SU-DHL-6 (cell line): ENCODE results near the gene FOXA2.

Experiments used
- H2AFZ ChIP-seq: fragments of 200-600 bp; sonication (generic); 2 replicates; pipeline ENCODE4 v1.6.1; 2014; ENCODE audit warnings: low read depth, mild to moderate bottlenecking, moderate library complexity, mixed read lengths, antibody characterized with exemption, low read length; ENCODE audit not compliant: severe bottlenecking
- H3F3A ChIP-seq: fragments of 200-600 bp; shearing (Covaris generic); 2 replicates; pipeline ENCODE4 v1.6.0; 2016; ENCODE audit warnings: antibody characterized with exemption, mild to moderate bottlenecking; ENCODE audit not compliant: insufficient read depth
- H3K27ac ChIP-seq: fragments of 200-600 bp; sonication (generic); 2 replicates; pipeline ENCODE4 v1.5.1; 2016; ENCODE audit warnings: low read depth, mild to moderate bottlenecking, low read length, moderate library complexity, mixed read lengths
- H3K27me3 ChIP-seq: fragments of 200-600 bp; sonication (generic), shearing (Covaris generic); 2 replicates; pipeline ENCODE4 v1.6.0; 2014; ENCODE audit warnings: mild to moderate bottlenecking, low read length
- H3K36me3 ChIP-seq: fragments of 200-600 bp; sonication (generic); 2 replicates; pipeline ENCODE4 v1.6.1; 2014; ENCODE audit warnings: mild to moderate bottlenecking, low read length, mixed read lengths
- H3K4me2 ChIP-seq: fragments of 300-600, 200-600 bp; shearing (Covaris generic), sonication (generic); 2 replicates; pipeline ENCODE4 v1.6.0; 2014; ENCODE audit warnings: low read length, low read depth, mild to moderate bottlenecking; ENCODE audit not compliant: poor library complexity, severe bottlenecking
- H3K4me3 ChIP-seq: fragments of 200-600 bp; sonication (generic); 2 replicates; pipeline ENCODE4 v1.5.1; 2014; ENCODE audit warnings: antibody characterized with exemption, low read length, mild to moderate bottlenecking, mixed read lengths; ENCODE audit not compliant: insufficient read depth, poor library complexity, severe bottlenecking
- H3K79me2 ChIP-seq: fragments of 200-600 bp; sonication (generic); 2 replicates; pipeline ENCODE4 v1.6.1; 2014; ENCODE audit warnings: mild to moderate bottlenecking, low read length, moderate library complexity; ENCODE audit not compliant: insufficient read depth
- H3K9ac ChIP-seq: fragments of 200-600 bp; sonication (generic); 2 replicates; pipeline ENCODE4 v1.7.0; 2014; ENCODE audit warnings: mild to moderate bottlenecking, low read length
- H3K9me2 ChIP-seq: fragments of 200-600 bp; sonication (generic); replicated peaks from 2 replicates; pipeline ENCODE4 v1.6.1; 2014; ENCODE audit warnings: low read length; ENCODE audit not compliant: insufficient read depth
- H3K9me3 ChIP-seq: fragments of 200-600 bp; sonication (generic); 2 replicates; pipeline ENCODE4 v1.6.1; 2014; ENCODE audit warnings: low read length, mixed read lengths; ENCODE audit not compliant: insufficient read depth
- H4K20me1 ChIP-seq: fragments of 200-600 bp; sonication (generic); 2 replicates; pipeline ENCODE4 v1.6.1; 2014; ENCODE audit warnings: low read depth, mild to moderate bottlenecking, antibody characterized with exemption, low read length, moderate library complexity, mixed read lengths
- CTCF ChIP-seq: fragments of 200-600 bp; sonication (generic); IDR thresholded peaks from one replicate; pipeline ENCODE4 v1.5.1; 2017; ENCODE audit warnings: antibody characterized with exemption, mild to moderate bottlenecking, low read length, moderate library complexity; ENCODE audit not compliant: insufficient read depth, poor library complexity, severe bottlenecking
- EZH2phosphoT487 ChIP-seq: fragments of 200-600 bp; sonication (generic), shearing (Covaris generic); conservative IDR thresholded peaks from 2 replicates; pipeline ENCODE4 v1.6.1; 2018; ENCODE audit warnings: mild to moderate bottlenecking, antibody characterized with exemption, low read length, moderate library complexity, mixed read lengths

FOXA2 gene

GRCh38 chr20:22583773-22584521 lies 425 bp downstream of the FOXA2 start:
- Histone ChIP-seq H3K27ac (no peak overlapping the region), H3K9me3 (no peaks in the 10 kb centered on the region), H3K27me3 (no peaks in the 10 kb centered on the region), H2AFZ (no peak overlapping the region), H3K36me3 (no peaks in the 10 kb centered on the region), H3K9ac (no peak overlapping the region), H3K4me3 (no peak overlapping the region), H4K20me1 (no peaks in the 10 kb centered on the region), H3K79me2 (no peaks in the 10 kb centered on the region), H3K9me2 (no peaks in the 10 kb centered on the region), H3F3A (no peaks in the 10 kb centered on the region), H3K4me2 (no peak overlapping the region)
- TF ChIP-seq EZH2phosphoT487 (no peak), CTCF (no peak)

- no peaks in the 10 kb centered on the region for H3K27me3 ChIP-seq
Observed at GRCh38 chr20:22582964-22583772, 1.2 kb downstream of the FOXA2 start.

GRCh38 chr20:22582386-22582963 lies 1.9 kb downstream of the FOXA2 start:
- Histone ChIP-seq H3K4me3 (no peak overlapping the region), H3K9me2 (no peaks in the 10 kb centered on the region), H3K79me2 (no peaks in the 10 kb centered on the region), H3F3A (no peaks in the 10 kb centered on the region), H3K4me2 (no peak overlapping the region), H3K36me3 (no peaks in the 10 kb centered on the region), H3K9ac (no peak overlapping the region), H2AFZ (no peak overlapping the region), H4K20me1 (no peaks in the 10 kb centered on the region), H3K27me3 (no peaks in the 10 kb centered on the region), H3K27ac (no peak overlapping the region), H3K9me3 (no peaks in the 10 kb centered on the region)
- no peak for TF ChIP-seq CTCF
- TF ChIP-seq EZH2phosphoT487: no peak

More at GRCh38 chr20:22582964-22583772, 1.2 kb downstream of the FOXA2 start:
- H3K36me3 ChIP-seq: no peaks in the 10 kb centered on the region
- H3F3A ChIP-seq: no peaks in the 10 kb centered on the region
- H2AFZ ChIP-seq: no peak overlapping the region
- no peak overlapping the region for H3K9ac ChIP-seq
- H3K27ac ChIP-seq: no peak overlapping the region
- H3K4me2 ChIP-seq: no peak overlapping the region
- no peak overlapping the region for H3K4me3 ChIP-seq
- no peaks in the 10 kb centered on the region for H4K20me1 ChIP-seq
- no peaks in the 10 kb centered on the region for H3K9me3 ChIP-seq
- no peaks in the 10 kb centered on the region for H3K79me2 ChIP-seq
- H3K9me2 ChIP-seq: no peaks in the 10 kb centered on the region
- TF ChIP-seq CTCF: no peak
- TF ChIP-seq EZH2phosphoT487: no peak
